22Rv1 (cell line): Measurements from ENCODE around the gene CD59.
A peak's percentile ranks its signal among the peaks of the same experiment; 100 is the strongest.

Experiments used
- H3K27ac ChIP-seq: fragments of 450-650 bp; 2 replicates; pipeline ENCODE4 v1.5.1; 2017
- ZFX ChIP-seq: fragments of 450-650 bp; IDR thresholded peaks from 2 replicates; pipeline ENCODE4 v1.6.1; 2017; ENCODE audit warnings: antibody characterized with exemption, borderline replicate concordance
- TF ChIP-seq, protein P1 (sequence below): fragments of 450-650 bp; IDR thresholded peaks from 2 replicates; pipeline ENCODE4 v1.5.1; 2017; ENCODE audit warnings: mild to moderate bottlenecking

CD59 gene

DNA sequence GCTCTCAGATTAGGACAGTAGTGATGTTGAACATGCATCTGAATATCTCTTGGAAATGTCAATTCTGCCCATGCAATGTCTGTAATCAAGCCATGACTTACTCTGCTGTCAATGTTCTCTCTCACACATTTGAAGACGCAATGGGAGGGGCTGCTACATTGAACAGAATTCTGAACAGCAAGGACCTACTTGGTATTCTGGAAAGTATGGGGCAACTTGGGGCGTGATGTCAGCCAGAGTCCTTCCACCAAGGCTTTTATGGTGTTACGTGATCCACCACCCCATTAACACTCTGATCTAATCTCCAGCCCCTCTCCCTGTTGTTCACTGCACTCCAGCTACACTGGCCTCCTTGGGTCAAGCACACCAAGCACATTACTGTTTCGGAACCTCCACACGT, 7.1 kb upstream of the CD59 start:
- TF ChIP-seq, protein P1, sequence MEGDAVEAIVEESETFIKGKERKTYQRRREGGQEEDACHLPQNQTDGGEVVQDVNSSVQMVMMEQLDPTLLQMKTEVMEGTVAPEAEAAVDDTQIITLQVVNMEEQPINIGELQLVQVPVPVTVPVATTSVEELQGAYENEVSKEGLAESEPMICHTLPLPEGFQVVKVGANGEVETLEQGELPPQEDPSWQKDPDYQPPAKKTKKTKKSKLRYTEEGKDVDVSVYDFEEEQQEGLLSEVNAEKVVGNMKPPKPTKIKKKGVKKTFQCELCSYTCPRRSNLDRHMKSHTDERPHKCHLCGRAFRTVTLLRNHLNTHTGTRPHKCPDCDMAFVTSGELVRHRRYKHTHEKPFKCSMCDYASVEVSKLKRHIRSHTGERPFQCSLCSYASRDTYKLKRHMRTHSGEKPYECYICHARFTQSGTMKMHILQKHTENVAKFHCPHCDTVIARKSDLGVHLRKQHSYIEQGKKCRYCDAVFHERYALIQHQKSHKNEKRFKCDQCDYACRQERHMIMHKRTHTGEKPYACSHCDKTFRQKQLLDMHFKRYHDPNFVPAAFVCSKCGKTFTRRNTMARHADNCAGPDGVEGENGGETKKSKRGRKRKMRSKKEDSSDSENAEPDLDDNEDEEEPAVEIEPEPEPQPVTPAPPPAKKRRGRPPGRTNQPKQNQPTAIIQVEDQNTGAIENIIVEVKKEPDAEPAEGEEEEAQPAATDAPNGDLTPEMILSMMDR = no peak
- TF ChIP-seq ZFX = no peak
- H3K27ac ChIP-seq = no peak overlapping the region

DNA sequence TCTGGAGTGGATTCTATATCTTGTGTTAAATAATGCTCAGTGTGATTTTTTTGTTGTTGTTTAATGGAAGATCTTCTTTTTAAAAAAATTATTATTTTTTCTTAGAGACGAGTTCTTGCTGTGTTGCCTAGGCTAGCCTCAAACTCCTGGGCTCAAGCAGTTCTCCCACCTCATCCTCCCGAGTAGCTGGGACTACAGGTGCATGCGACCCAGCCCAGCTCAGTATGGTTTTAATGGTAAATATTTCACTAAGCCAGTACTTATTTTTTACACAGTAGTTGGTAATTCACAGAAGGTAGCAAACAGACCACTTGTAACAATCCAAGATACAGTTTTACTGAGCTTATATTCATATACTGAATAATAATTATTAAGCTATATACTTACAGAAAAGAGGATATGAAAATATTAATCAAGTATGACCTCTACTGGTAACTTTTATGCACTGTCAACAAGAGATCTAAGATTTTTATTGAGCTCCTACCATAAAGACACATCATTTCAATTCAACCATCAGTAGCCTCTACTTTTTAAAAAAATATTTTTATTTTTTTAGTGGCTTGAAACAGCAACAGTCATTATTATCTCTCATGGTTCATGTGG, 6.1 kb upstream of the CD59 start:
- H3K27ac ChIP-seq = no peak overlapping the region
- TF ChIP-seq, protein P1 = peak; percentile 69
- TF ChIP-seq ZFX = no peak

DNA sequence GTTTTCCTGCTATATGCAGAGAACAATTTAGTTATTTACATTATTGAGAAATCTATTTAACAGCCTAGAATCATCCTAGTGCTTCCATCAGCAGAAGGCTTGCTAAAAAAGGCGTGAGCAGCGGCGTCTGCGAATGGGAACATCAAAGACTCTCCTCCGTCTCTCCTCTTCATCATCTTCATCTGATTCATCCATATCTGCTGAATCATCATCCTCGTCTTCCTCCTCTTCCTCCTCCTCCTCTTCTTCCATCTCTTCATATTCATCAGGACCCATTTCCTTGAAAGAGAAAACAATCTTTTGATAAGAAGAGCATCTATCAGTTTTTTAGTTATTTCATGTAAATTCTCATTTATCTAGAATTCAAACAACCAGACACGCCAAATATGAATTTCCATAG, 5.6 kb upstream of the CD59 start:
- TF ChIP-seq ZFX = no peak
- TF ChIP-seq, protein P1 = no peak
- H3K27ac ChIP-seq = no peak overlapping the region

DNA sequence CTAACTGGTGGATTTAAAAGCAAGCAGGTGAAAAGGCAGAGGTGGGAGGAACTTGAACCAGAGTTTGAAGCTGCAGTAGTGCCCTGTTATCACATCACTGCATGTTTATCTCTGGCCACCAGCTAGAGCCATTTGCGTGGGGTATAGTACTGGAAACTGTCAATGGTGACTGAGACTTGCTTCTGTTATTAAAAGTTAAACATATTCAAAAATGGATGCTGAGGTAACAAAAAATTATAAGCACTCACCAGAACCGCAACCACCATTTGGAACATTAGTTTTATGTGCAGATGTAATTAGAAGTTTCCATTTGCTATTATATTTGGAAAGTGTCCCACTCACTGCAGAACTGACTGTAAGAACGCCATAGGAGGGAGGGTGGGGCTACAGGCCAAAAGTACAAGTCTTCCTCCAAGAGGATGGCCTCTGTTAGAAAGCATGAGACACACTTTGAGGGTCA, 1.2 kb upstream of the CD59 start:
- no peak for TF ChIP-seq ZFX
- TF ChIP-seq, protein P1 = no peak
- peak overlapping the region; percentile 80 for H3K27ac ChIP-seq

DNA sequence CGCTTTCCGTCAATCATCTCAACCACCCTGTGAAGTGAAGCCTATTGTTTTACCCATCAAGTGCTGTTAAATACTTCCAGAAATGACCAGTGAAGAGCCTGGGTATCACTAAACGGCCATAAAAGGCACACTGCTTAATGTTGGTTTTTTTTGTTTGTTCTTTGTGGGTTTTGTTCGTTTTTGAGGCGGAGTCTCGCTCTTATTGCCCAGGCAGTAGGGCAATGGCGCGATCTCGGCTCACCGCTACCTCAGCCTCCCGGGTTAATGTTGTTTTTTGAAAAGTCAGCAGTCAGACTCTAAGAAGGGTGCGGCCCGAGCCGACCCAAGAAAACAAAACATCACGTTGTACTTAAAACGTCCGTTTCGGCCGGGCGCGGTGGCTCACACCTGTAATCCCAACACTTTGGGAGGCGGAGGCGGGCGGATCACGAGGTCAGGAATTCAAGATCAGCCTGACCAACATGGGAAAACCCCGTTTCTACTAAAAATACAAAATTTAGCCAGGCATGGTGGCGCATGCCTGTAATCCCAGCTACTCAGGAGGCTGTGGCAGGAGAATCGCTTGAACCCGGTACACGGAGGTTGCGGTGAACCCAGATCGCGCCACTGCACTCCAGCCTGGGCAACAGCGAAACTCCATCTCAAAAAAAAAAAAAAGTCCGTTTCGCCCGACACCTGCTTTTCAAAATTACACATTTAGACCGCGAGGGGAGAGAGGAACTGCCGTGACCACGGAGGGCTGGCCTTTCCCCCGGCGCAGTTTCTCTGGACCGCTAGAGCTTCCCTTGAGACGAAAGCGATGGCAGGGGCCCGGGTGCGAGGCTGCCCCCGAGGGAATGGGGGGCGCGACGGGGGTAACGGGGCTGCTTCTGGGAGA, 714 bp downstream of the CD59 start:
- peak overlapping the region; percentile 80 for H3K27ac ChIP-seq
- no peak for TF ChIP-seq ZFX
- TF ChIP-seq, protein P1 = no peak

DNA sequence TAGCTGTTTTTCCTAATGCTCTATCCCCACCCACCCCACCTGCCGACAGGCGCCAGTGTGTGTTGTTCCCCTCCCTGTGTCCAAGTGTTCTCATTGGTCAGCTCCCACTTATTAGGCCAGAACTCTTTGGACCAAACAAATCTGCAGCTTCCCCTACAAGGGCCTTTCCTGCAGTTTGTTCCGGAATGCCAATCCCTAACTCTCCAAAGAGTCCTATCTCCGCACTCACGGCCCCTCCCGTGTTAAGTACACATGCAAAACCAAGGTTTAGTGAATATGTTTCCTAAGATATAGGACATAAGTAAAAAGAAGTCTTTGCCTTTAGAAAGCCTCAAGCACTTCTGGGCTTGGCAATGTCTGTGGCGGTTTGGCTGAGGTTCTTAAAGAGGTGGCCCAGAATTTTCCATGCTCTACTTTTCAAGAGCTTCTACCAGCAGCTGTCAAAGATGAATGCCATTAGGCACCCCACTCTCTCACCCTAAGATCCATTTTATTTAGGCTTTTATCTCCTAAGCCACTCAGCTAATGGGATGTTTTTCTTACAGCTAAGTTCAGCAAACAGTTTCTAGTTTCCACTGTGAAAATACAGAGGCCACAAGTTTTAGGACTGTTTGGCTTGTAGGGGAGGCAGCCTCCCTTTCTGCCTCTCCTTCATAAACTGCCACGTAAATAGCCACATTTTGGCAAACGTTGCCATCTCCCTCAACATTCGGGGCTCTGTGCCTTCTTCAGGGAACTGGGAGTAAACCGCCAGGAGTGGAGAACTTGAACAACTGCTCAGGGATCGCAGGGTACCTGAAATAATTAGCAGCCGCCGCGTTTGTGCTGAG, 1.6 kb downstream of the CD59 start:
- TF ChIP-seq ZFX = no peak
- TF ChIP-seq, protein P1 = no peak
- H3K27ac ChIP-seq = no peak overlapping the region
